Measurements from ENCODE around the gene C1orf122. TPM values are rescaled to one million over a fixed set of nuclear protein-coding genes. Genes with fewer than 3 reads are reported as not detected.
A peak's percentile ranks its signal among the peaks of the same experiment; 100 is the strongest.

The C1orf122 gene
- total and polyA plus RNA-seq, 2 of the 13 experiments (the other 11 are each of a cell fraction or from before 2014, with no cell fraction given), result 18.7 to 40.6 TPM

- TF ChIP-seq GATAD2A (CRISPR knock-in tag; IDR thresholded peaks at IDR 0.05), result 0 out of 2 replicates have a peak, but pooled peaks have one; percentile 15
- TF ChIP-seq CTCF (CRISPR knock-in tag; IDR thresholded peaks at IDR 0.05), result no peak
- TF ChIP-seq IRF9 (CRISPR knock-in tag; IDR thresholded peaks at IDR 0.05; ENCODE audit: borderline replicate concordance), result peak; percentile 17; the same call in 1 of the 2 replicates
- no peak for TF ChIP-seq BRCA1 (CRISPR knock-in tag; IDR thresholded peaks at IDR 0.05)
- no peak for TF ChIP-seq NFE2 (CRISPR knock-in tag; IDR thresholded peaks at IDR 0.05)
- no peak for TF ChIP-seq ZNF20 (CRISPR knock-in tag; IDR thresholded peaks at IDR 0.05)
- TF ChIP-seq STAG1 (CRISPR knock-in tag; IDR thresholded peaks at IDR 0.05), result no peak; the same call in 1 of the 2 replicates
- peak; percentile 67; the same call in 1 of the 2 replicates for TF ChIP-seq ZNF639 (CRISPR knock-in tag; conservative IDR thresholded peaks at IDR 0.05)
- TF ChIP-seq KDM5B (CRISPR knock-in tag; IDR thresholded peaks at IDR 0.05; ENCODE audit: borderline replicate concordance), result no peak
- TF ChIP-seq KDM5A (IDR thresholded peaks at IDR 0.05; ENCODE audit: borderline replicate concordance, low read length), result peak; percentile 1
- no peak for TF ChIP-seq ATRX (CRISPR knock-in tag; IDR thresholded peaks at IDR 0.05; ENCODE audit: borderline replicate concordance)
- TF ChIP-seq PCBP2 (optimal IDR thresholded peaks at IDR 0.05; ENCODE audit: low read depth, low read length, poor library complexity, severe bottlenecking), result no peak
- no peak for TF ChIP-seq ZNF563 (CRISPR knock-in tag; IDR thresholded peaks at IDR 0.05)
- TF ChIP-seq KDM2A (CRISPR knock-in tag; IDR thresholded peaks at IDR 0.05; ENCODE audit: borderline replicate concordance, low read depth), result peak; percentile 70; the same call in 1 of the 2 replicates
- no peak for TF ChIP-seq ZNF577 (CRISPR knock-in tag; IDR thresholded peaks at IDR 0.05; ENCODE audit: borderline replicate concordance, low read depth)
- TF ChIP-seq CENPX (CRISPR knock-in tag; IDR thresholded peaks at IDR 0.05), result no peak
- no peak for TF ChIP-seq REL (CRISPR knock-in tag; conservative IDR thresholded peaks at IDR 0.05)
- no peak for TF ChIP-seq ZNF746 (CRISPR knock-in tag; IDR thresholded peaks at IDR 0.05)
- no peak for TF ChIP-seq EEA1 (CRISPR knock-in tag; IDR thresholded peaks at IDR 0.05; ENCODE audit: borderline replicate concordance)
- TF ChIP-seq ZNF850 (CRISPR knock-in tag; conservative IDR thresholded peaks at IDR 0.05), result no peak
- TF ChIP-seq ZSCAN30 (CRISPR knock-in tag; IDR thresholded peaks at IDR 0.05), result no peak
- no peak for TF ChIP-seq ZNF644 (CRISPR knock-in tag; IDR thresholded peaks at IDR 0.05; ENCODE audit: low read depth)
- peak; percentile 91 for TF ChIP-seq POLR2G (IDR thresholded peaks at IDR 0.05; ENCODE audit: low read depth, low read length)
- no peak for TF ChIP-seq ZNF598 (CRISPR knock-in tag; IDR thresholded peaks at IDR 0.05; ENCODE audit: borderline replicate concordance)
- TF ChIP-seq TGIF2 (CRISPR knock-in tag; IDR thresholded peaks at IDR 0.05), result 0 out of 2 replicates have a peak, but pooled peaks have one; percentile 2
- no peak for TF ChIP-seq TMF1 (CRISPR knock-in tag; IDR thresholded peaks at IDR 0.05; ENCODE audit: low read depth)
- no peak for TF ChIP-seq TOPORS (CRISPR knock-in tag; IDR thresholded peaks at IDR 0.05)
Measured at GRCh38 chr1:37807555-37808368, at the start of gene C1orf122, which contains the start of gene YRDC (continued).
